PFSK-1 (cell line): Measurements from ENCODE around the gene NT5C3B.

Experiments used
- FOXP2 ChIP-seq: optimal IDR thresholded peaks from 2 replicates; pipeline ENCODE3; 2011; ENCODE audit warnings: borderline replicate concordance, control low read depth, inconsistent platforms; ENCODE audit not compliant: insufficient read depth; ENCODE audit errors: extremely low read length, extremely low read depth
- POLR2AphosphoS5 ChIP-seq: IDR thresholded peaks from 2 replicates; pipeline ENCODE4 v1.6.1; 2012; ENCODE audit warnings: low read depth, mild to moderate bottlenecking, control low read depth, low read length, moderate library complexity
- REST ChIP-seq, 2 experiments: IDR thresholded peaks; 2 replicates each; pipeline versions ENCODE4 v1.6.1 to v1.8.0; 2011 to 2012; ENCODE audit warnings: low read depth in 2 of 2, low read length in 2 of 2, control low read depth in 1 of 2, inconsistent platforms in 1 of 2, mild to moderate bottlenecking in 1 of 2, moderate library complexity in 1 of 2; ENCODE audit not compliant: insufficient read depth in 1 of 2
- SIN3A ChIP-seq: IDR thresholded peaks from 2 replicates; pipeline ENCODE4 v1.6.1; 2012; ENCODE audit warnings: mild to moderate bottlenecking, low read length, moderate library complexity, borderline replicate concordance; ENCODE audit not compliant: insufficient read depth
- TAF1 ChIP-seq: IDR thresholded peaks from 2 replicates; pipeline ENCODE4 v1.6.1; 2012; ENCODE audit warnings: low read length, control low read depth, borderline replicate concordance; ENCODE audit not compliant: insufficient read depth

NT5C3B gene

DNA sequence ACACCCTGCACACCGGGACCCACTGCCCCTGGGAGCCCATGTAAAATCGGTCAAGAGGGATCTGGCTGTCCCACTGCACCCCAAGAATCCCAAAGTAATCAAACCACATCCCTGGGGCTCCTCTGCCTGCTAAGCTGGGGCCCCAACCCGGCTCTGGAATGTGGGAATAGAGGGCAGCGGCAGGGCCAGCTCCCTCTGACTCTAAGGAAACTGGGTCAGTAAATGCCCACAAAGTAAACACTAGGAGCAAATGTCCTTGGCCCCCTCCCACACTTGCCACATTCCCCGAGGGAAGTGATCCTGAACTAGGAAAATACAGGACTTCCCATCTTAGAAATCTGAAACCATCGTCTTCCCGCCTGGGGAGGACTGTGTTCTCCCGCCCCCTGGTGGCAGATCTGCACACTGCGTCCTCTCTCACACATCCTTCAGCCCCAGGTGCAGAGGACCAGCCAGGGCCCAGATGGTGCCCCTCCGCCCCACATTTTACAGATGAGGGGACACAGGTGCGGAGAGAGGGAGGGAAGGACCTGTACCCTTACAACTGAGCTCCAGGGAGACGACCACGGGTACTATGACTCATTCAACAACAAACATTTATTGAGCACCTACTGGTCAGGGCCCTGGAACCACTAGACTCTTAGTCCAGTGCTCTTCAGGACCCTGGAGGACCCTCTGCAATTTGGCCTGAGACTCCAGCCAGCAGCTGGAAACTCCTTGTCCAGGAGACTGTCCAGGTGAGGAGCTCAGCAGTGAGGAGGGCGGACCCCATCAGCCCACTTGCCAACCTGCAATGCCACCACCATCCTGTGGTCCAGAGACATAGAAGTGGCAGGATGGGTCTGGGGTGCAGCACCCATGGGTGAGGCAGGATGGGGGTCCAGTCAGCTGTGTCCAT lies 34.4 kb downstream of the NT5C3B start:
- TF ChIP-seq REST (IDR thresholded peaks at IDR 0.05; ENCODE audit: insufficient read depth in 1 of 2, low read depth in 2 of 2, low read length in 2 of 2): no peak
- TF ChIP-seq TAF1: peak; percentile 13; the same call in 1 of the 2 replicates
- peak; percentile 13; the same call in 1 of the 2 replicates for TF ChIP-seq POLR2AphosphoS5

DNA sequence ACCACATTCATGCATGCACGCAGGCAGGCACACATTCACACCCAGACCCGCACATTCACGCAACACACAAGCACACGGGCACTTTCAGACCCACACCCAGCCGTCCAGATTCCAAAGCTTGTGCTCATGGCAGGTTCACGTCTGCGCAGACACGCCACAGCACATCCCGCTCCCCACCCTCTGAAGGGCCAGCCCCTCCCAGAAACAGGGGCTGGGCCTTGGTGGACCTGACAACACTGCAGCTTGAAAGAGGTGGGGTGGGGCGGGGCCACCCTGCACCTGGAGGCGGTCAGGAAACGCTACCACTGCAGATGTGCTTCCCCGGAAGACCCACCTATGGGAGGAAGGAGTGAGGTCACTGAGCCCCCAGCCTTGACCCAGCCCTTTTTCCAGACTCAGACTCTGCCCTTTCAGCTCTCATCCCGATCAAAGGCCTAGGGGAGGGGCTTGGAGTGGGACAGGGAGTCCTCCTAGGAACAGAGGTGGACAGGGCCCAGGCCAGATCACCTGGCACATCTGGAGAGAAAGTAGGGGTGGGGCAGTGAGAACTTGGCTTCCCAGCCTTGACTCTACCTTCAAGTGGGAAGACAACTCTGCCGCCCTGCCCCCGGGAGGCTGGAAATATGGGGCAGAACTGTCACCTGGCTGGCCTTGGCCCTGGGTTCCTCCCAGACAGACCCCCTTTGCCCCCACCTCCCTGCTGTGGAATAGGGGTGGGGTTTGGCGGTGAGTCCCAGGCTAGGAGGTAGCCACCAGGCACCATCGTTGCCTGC lies 35.2 kb downstream of the NT5C3B start:
- TF ChIP-seq SIN3A (no peak), REST (IDR thresholded peaks at IDR 0.05; ENCODE audit: insufficient read depth in 1 of 2, low read depth in 2 of 2, low read length in 2 of 2) (no peak), POLR2AphosphoS5 (no peak), TAF1 (no peak)

- TF ChIP-seq SIN3A (no peak), POLR2AphosphoS5 (no peak), FOXP2 (no peak), REST (IDR thresholded peaks at IDR 0.05; ENCODE audit: insufficient read depth in 1 of 2, low read depth in 2 of 2, low read length in 2 of 2) (no peak), TAF1 (no peak)
Measured at GRCh38 chr17:41799366-41799765, 36.7 kb downstream of the NT5C3B start.

- TF ChIP-seq SIN3A: no peak
- TF ChIP-seq REST (IDR thresholded peaks at IDR 0.05; ENCODE audit: insufficient read depth in 1 of 2, low read depth in 2 of 2, low read length in 2 of 2): no peak
- TF ChIP-seq POLR2AphosphoS5: no peak
- no peak for TF ChIP-seq FOXP2
- no peak for TF ChIP-seq TAF1
Measured at GRCh38 chr17:41797377-41797776, 38.7 kb downstream of the NT5C3B start.
